SK-N-SH treated with all-trans-retinoic acid at 6 μM for 48 hours (cell line): ENCODE results near the gene MRPL16.

Experiments used
- ATAC-seq: fragments of 200-7000 bp; cut with Tn5 transposase; 3 replicates; pipeline ENCODE4 v1.9.1; 2020; ENCODE audit warnings: mild to moderate bottlenecking, moderate library complexity
- ARNTL ChIP-seq: fragments of 450-650 bp; formaldehyde crosslinking; IDR thresholded peaks from 2 replicates; pipeline ENCODE4 v1.5.0; 2020; ENCODE audit warnings: low read depth, mild to moderate bottlenecking, moderate library complexity, borderline replicate concordance
- BACH2 ChIP-seq: fragments of 250-450 bp; sonication (Bioruptor Pico); IDR thresholded peaks from 2 replicates; pipeline ENCODE4 v1.9.0; 2021; ENCODE audit warnings: mild to moderate bottlenecking, borderline replicate concordance
- CSDC2 ChIP-seq: fragments of 250-450 bp; sonication (Bioruptor Pico); IDR thresholded peaks from 2 replicates; pipeline ENCODE4 v1.5.0; 2020; ENCODE audit warnings: mild to moderate bottlenecking, moderate library complexity
- CSRNP3 ChIP-seq: fragments of 250-450 bp; sonication (Bioruptor Pico); IDR thresholded peaks from 2 replicates; pipeline ENCODE4 v1.5.1; 2021; ENCODE audit warnings: mild to moderate bottlenecking, moderate library complexity
- ESRRG ChIP-seq: fragments of 250-450 bp; sonication (Bioruptor Pico); IDR thresholded peaks from 2 replicates; pipeline ENCODE4 v1.6.1; 2021; ENCODE audit warnings: mild to moderate bottlenecking
- GLIS3 ChIP-seq: fragments of 250-450 bp; sonication (Bioruptor Pico); IDR thresholded peaks from 2 replicates; pipeline ENCODE4 v1.5.0; 2020; ENCODE audit warnings: mild to moderate bottlenecking, moderate library complexity
- ISL1 ChIP-seq: fragments of 250-450 bp; sonication (Bioruptor Pico); IDR thresholded peaks from 2 replicates; pipeline ENCODE4 v2.1.2; 2022; ENCODE audit warnings: mild to moderate bottlenecking, moderate library complexity
- OSR1 ChIP-seq: fragments of 250-450 bp; sonication (Bioruptor Pico); IDR thresholded peaks from 2 replicates; pipeline ENCODE4 v1.8.0; 2022; ENCODE audit warnings: moderate library complexity, mild to moderate bottlenecking, inconsistent platforms
- PATZ1 ChIP-seq: fragments of 250-450 bp; sonication (Bioruptor Pico); IDR thresholded peaks from 2 replicates; pipeline ENCODE4 v1.8.0; 2020; ENCODE audit warnings: mild to moderate bottlenecking, moderate library complexity, borderline replicate concordance
- POU6F1 ChIP-seq: fragments of 250-450 bp; sonication (Bioruptor Pico); IDR thresholded peaks from 2 replicates; pipeline ENCODE4 v1.8.0; 2021; ENCODE audit warnings: low read depth, mild to moderate bottlenecking, moderate library complexity, borderline replicate concordance
- PPARA ChIP-seq: fragments of 250-450 bp; sonication (Bioruptor Pico); IDR thresholded peaks from 2 replicates; pipeline ENCODE4 v1.5.0; 2020; ENCODE audit warnings: mild to moderate bottlenecking, borderline replicate concordance
- RARB ChIP-seq: fragments of 250-450 bp; sonication (Bioruptor Pico); IDR thresholded peaks from 2 replicates; pipeline ENCODE4 v1.8.0; 2021; ENCODE audit warnings: mild to moderate bottlenecking, moderate library complexity
- SNAI2 ChIP-seq: fragments of 250-450 bp; sonication (Bioruptor Pico); IDR thresholded peaks from 2 replicates; pipeline ENCODE4 v1.5.0; 2020; ENCODE audit warnings: mild to moderate bottlenecking, moderate library complexity
- TCF4 ChIP-seq: fragments of 250-450 bp; sonication (Bioruptor Pico); IDR thresholded peaks from 2 replicates; pipeline ENCODE4 v1.8.0; 2021; ENCODE audit warnings: mild to moderate bottlenecking, moderate library complexity, borderline replicate concordance
- TSHZ2 ChIP-seq: fragments of 250-450 bp; sonication (Bioruptor Pico); IDR thresholded peaks from 2 replicates; pipeline ENCODE4 v1.5.0; 2020; ENCODE audit warnings: mild to moderate bottlenecking, moderate library complexity
- ZC3H10 ChIP-seq: fragments of 250-450 bp; sonication (Bioruptor Pico); IDR thresholded peaks from 2 replicates; pipeline ENCODE4 v1.5.1; 2021; ENCODE audit warnings: mild to moderate bottlenecking, moderate library complexity
- ZFP3 ChIP-seq: fragments of 250-450 bp; sonication (Bioruptor Pico); IDR thresholded peaks from 2 replicates; pipeline ENCODE4 v1.5.0; 2020; ENCODE audit warnings: mild to moderate bottlenecking, moderate library complexity
- ZFP30 ChIP-seq: fragments of 450-650 bp; formaldehyde crosslinking; IDR thresholded peaks from 2 replicates; pipeline ENCODE4 v1.5.0; 2022; ENCODE audit warnings: mild to moderate bottlenecking, moderate library complexity
- ZNF565 ChIP-seq: fragments of 450-650 bp; formaldehyde crosslinking; conservative IDR thresholded peaks from 2 replicates; pipeline ENCODE4 v1.5.0; 2020; ENCODE audit warnings: low read depth, mild to moderate bottlenecking, moderate library complexity
- ZNF70 ChIP-seq: fragments of 450-650 bp; formaldehyde crosslinking; IDR thresholded peaks from 2 replicates; pipeline ENCODE4 v1.5.0; 2020; ENCODE audit warnings: mild to moderate bottlenecking, moderate library complexity
- ZNF8 ChIP-seq: fragments of 450-650 bp; formaldehyde crosslinking; IDR thresholded peaks from 2 replicates; pipeline ENCODE4 v1.5.0; 2020; ENCODE audit warnings: mild to moderate bottlenecking, moderate library complexity

The MRPL16 gene

GRCh38 chr11:59776210-59777066 is 34.1 kb downstream of the MRPL16 start:
- peak; percentile 18; the same call in 1 of the 2 replicates for TF ChIP-seq ISL1 (CRISPR knock-in tag)
- no peak for TF ChIP-seq SNAI2 (CRISPR knock-in tag)
- peak; percentile 81 for ATAC-seq

GRCh38 chr11:59773083-59773440 is 37.5 kb downstream of the MRPL16 start:
- TF ChIP-seq RARB (CRISPR knock-in tag) (no peak), ZNF565 (CRISPR knock-in tag) (no peak), ZFP30 (CRISPR knock-in tag) (no peak), OSR1 (CRISPR knock-in tag) (no peak), ESRRG (no peak), SNAI2 (CRISPR knock-in tag) (no peak), ZC3H10 (CRISPR knock-in tag) (no peak)
- ATAC-seq = no peak

- TF ChIP-seq POU6F1 (CRISPR knock-in tag) (no peak), ISL1 (CRISPR knock-in tag) (no peak), PPARA (CRISPR knock-in tag) (no peak), RARB (CRISPR knock-in tag) (no peak), ARNTL (no peak), SNAI2 (CRISPR knock-in tag) (no peak), PATZ1 (CRISPR knock-in tag) (no peak), TSHZ2 (CRISPR knock-in tag) (no peak), ZNF8 (CRISPR knock-in tag) (no peak), TCF4 (CRISPR knock-in tag) (no peak), ZNF70 (CRISPR knock-in tag) (no peak), GLIS3 (no peak), CSDC2 (CRISPR knock-in tag) (no peak), ZFP3 (CRISPR knock-in tag) (no peak), ZFP30 (CRISPR knock-in tag) (no peak), ZNF565 (CRISPR knock-in tag) (no peak), BACH2 (CRISPR knock-in tag) (no peak)
- no peak for ATAC-seq
These were observed 39.0 kb downstream of the MRPL16 start for GRCh38 chr11:59771605-59772004.

GRCh38 chr11:59770869-59771268 is 39.7 kb downstream of the MRPL16 start:
- ATAC-seq = no peak; the same call in 2 of the 3 replicates
- TF ChIP-seq CSRNP3 (CRISPR knock-in tag) = no peak
- TF ChIP-seq SNAI2 (CRISPR knock-in tag) = no peak
- TF ChIP-seq TCF4 (CRISPR knock-in tag) = no peak
- no peak for TF ChIP-seq PATZ1 (CRISPR knock-in tag)
